HFF-Myc (cell line): ENCODE data around the gene YY2.

ENCODE experiments used
- DNase-seq: peaks from one replicate; pipeline ENCODE4 v3.0.0-alpha.2; 2011; ENCODE audit warnings: low read depth; ENCODE audit errors: extremely low read depth
- H3K4me3 ChIP-seq: replicated peaks from 2 replicates; pipeline ENCODE4 v1.5.1; 2011; ENCODE audit warnings: low read depth, mild to moderate bottlenecking, control low read depth, low read length
- TF ChIP-seq, protein P1 (sequence below): IDR thresholded peaks from 2 replicates; pipeline ENCODE4 v1.5.1; 2012; ENCODE audit warnings: mild to moderate bottlenecking, low read depth, low read length, control low read depth; ENCODE audit errors: missing control alignments

Gene YY2

GRCh38 chrX:21843179-21843578 lies 12.6 kb upstream of the YY2 start:
- no peak overlapping the region for H3K4me3 ChIP-seq
- no peak for DNase-seq
- TF ChIP-seq, protein P1, sequence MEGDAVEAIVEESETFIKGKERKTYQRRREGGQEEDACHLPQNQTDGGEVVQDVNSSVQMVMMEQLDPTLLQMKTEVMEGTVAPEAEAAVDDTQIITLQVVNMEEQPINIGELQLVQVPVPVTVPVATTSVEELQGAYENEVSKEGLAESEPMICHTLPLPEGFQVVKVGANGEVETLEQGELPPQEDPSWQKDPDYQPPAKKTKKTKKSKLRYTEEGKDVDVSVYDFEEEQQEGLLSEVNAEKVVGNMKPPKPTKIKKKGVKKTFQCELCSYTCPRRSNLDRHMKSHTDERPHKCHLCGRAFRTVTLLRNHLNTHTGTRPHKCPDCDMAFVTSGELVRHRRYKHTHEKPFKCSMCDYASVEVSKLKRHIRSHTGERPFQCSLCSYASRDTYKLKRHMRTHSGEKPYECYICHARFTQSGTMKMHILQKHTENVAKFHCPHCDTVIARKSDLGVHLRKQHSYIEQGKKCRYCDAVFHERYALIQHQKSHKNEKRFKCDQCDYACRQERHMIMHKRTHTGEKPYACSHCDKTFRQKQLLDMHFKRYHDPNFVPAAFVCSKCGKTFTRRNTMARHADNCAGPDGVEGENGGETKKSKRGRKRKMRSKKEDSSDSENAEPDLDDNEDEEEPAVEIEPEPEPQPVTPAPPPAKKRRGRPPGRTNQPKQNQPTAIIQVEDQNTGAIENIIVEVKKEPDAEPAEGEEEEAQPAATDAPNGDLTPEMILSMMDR, result no peak

- no peak for DNase-seq
- no peak overlapping the region for H3K4me3 ChIP-seq
- TF ChIP-seq, protein P1, result no peak
These were observed 10.7 kb upstream of the YY2 start for GRCh38 chrX:21845096-21845495.

DNA sequence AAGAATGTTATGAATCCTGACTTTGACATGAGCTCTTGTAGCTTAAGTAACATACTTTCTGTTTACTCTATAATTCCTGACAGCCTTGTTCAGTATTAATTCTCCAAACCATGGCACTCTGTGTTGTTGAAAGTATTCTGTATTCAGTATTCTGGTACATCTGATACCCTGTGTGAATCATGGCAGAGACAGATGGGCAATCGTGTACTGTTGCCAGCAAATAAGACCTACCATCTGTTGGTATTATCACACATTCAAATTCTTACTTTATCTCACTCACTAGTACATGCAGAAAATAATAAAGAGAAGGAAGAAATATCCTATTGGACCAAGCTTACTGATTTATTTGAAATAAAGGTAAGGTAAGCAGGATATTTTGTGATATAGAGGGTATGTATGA lies 8.4 kb upstream of the YY2 start:
- TF ChIP-seq, protein P1, result no peak
- DNase-seq, result no peak
- H3K4me3 ChIP-seq, result no peak overlapping the region

GRCh38 chrX:21853578-21853977 lies 2.2 kb upstream of the YY2 start:
- no peak overlapping the region for H3K4me3 ChIP-seq
- TF ChIP-seq, protein P1, result no peak
- no peak for DNase-seq

DNA sequence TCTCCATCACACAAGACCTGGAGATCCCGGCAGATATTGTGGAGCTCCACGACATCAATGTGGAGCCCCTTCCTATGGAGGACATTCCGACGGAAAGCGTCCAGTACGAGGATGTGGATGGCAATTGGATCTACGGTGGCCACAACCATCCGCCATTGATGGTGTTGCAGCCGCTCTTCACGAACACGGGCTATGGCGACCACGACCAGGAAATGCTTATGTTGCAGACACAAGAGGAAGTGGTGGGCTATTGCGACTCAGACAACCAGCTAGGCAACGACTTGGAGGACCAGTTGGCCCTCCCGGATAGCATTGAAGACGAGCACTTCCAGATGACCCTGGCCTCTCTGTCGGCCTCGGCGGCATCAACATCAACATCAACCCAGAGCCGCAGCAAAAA lies 717 bp downstream of the YY2 start:
- no peak for DNase-seq
- TF ChIP-seq, protein P1, result no peak
- no peak overlapping the region for H3K4me3 ChIP-seq

- no peak overlapping the region for H3K4me3 ChIP-seq
- TF ChIP-seq, protein P1, result no peak
- no peak for DNase-seq
These were observed 7.5 kb downstream of the YY2 start for GRCh38 chrX:21863241-21863640.

- TF ChIP-seq, protein P1, result no peak
These were observed 9.6 kb downstream of the YY2 start for GRCh38 chrX:21865436-21865835.

More at GRCh38 chrX:21865436-21865835, 9.6 kb downstream of the YY2 start:
- H3K4me3 ChIP-seq, result no peak overlapping the region
- DNase-seq, result no peak
